NB4 (cell line): ENCODE results near the gene LEMD2.

Experiments
- POLR2A ChIP-seq: IDR thresholded peaks from 2 replicates; pipeline ENCODE4 v1.6.1; 2011; ENCODE audit warnings: mild to moderate bottlenecking; ENCODE audit not compliant: insufficient read length; ENCODE audit errors: extremely low read depth
- TF ChIP-seq, protein P1 (sequence below): IDR thresholded peaks from one replicate; pipeline ENCODE4 v1.5.1; 2012; ENCODE audit warnings: low read depth, low read length
- TF ChIP-seq, protein P2 (sequence below): IDR thresholded peaks from 2 replicates; pipeline ENCODE4 v1.6.1; 2011; ENCODE audit warnings: low read depth, low read length

DNA sequence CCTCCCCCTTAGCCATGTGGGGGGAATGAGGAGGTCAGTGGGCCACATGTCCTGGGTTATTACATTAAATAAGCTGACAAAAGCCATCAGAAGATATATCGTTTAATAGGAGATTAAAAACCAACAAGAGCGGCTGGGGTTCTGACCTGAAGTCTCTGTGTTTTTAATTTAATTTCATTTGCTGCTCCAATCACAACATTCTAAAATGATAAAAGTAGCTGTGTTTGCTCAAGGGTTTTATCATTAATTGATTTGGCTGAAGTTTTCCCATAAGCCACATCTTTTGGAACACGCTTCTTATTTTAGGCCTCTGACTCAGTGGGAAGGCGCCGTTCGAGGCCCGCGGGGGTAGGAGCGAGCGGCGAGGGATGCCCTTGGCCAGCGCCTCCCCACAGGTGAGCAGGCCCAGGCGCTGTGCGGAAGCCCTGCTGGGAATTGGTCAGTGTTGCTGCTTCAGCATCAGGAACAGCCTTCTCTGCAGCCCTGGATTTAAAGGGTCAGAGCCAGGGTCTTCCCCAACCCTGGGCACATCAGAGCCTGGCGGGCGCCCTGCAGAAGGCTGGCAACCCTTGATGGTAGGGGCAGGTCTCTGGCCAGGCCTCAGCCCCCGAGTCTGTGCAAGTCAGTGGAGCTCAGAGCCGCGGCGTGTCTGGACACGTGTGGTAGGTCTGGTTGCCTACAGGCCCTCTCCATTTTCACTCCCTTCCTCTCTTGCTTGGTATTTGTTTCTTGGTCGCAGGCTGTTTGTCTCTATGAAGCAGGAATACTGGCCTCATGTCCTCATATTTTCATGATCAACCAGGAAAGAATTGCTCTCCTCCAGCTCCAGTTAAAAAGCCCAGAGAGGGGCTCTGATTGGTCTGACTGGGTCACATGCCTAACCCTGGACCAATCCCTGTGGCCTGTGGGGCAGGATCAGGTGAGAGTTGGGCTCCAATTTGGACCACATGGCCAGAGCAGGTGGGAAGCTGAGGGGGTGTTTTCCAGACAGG lies 45.8 kb upstream of the LEMD2 start:
- TF ChIP-seq, protein P1, sequence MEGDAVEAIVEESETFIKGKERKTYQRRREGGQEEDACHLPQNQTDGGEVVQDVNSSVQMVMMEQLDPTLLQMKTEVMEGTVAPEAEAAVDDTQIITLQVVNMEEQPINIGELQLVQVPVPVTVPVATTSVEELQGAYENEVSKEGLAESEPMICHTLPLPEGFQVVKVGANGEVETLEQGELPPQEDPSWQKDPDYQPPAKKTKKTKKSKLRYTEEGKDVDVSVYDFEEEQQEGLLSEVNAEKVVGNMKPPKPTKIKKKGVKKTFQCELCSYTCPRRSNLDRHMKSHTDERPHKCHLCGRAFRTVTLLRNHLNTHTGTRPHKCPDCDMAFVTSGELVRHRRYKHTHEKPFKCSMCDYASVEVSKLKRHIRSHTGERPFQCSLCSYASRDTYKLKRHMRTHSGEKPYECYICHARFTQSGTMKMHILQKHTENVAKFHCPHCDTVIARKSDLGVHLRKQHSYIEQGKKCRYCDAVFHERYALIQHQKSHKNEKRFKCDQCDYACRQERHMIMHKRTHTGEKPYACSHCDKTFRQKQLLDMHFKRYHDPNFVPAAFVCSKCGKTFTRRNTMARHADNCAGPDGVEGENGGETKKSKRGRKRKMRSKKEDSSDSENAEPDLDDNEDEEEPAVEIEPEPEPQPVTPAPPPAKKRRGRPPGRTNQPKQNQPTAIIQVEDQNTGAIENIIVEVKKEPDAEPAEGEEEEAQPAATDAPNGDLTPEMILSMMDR: no peak
- no peak for TF ChIP-seq POLR2A
- TF ChIP-seq, protein P2, sequence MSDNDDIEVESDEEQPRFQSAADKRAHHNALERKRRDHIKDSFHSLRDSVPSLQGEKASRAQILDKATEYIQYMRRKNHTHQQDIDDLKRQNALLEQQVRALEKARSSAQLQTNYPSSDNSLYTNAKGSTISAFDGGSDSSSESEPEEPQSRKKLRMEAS: no peak
